SW480 (cell line): ENCODE results near the gene CNIH2.
A peak's percentile ranks its signal among the peaks of the same experiment; 100 is the strongest.
"Not testable (repeated sequence)": the region's sequence is repeated elsewhere in the genome, so short reads cannot be mapped to it uniquely, and the experiment has no call there.

Source experiments
- DNase-seq: peaks from one replicate; pipeline ENCODE4 v3.0.0-alpha.2; 2016; ENCODE audit warnings: low spot score

The CNIH2 gene

GRCh38 chr11:66291706-66292542 lies 13.9 kb downstream of the CNIH2 start, which contains the start of gene TMEM151A:
Gene TMEM151A (plus strand): TSS chr11:66291894. CDS start chr11:66292014, 120 bp downstream.
- DNase-seq, result no peak

GRCh38 chr11:66292543-66293332 lies 14.8 kb downstream of the CNIH2 start:
- no peak for DNase-seq

GRCh38 chr11:66293352-66293751 lies 15.4 kb downstream of the CNIH2 start:
- DNase-seq, result no peak

- DNase-seq, result no peak
These were observed 16.0 kb downstream of the CNIH2 start for GRCh38 chr11:66293777-66294625.

GRCh38 chr11:66294626-66295620 lies 16.9 kb downstream of the CNIH2 start:
- DNase-seq, result no peak

- no peak for DNase-seq
These were observed 19.6 kb downstream of the CNIH2 start for GRCh38 chr11:66297610-66298009.

- DNase-seq, result no peak
These were observed 21.2 kb downstream of the CNIH2 start for GRCh38 chr11:66299186-66299585.

GRCh38 chr11:66302656-66303055 lies 24.7 kb downstream of the CNIH2 start:
- no peak for DNase-seq

GRCh38 chr11:66309475-66309874 lies 31.5 kb downstream of the CNIH2 start:
- no peak for DNase-seq

GRCh38 chr11:66310324-66310723 lies 32.3 kb downstream of the CNIH2 start:
- DNase-seq, result no peak

- DNase-seq, result not testable (repeated sequence)
These were observed 32.9 kb downstream of the CNIH2 start for GRCh38 chr11:66310803-66311440.

GRCh38 chr11:66311470-66311964 lies 33.5 kb downstream of the CNIH2 start:
- no peak for DNase-seq

- DNase-seq, result peak; percentile 95
These were observed 34.1 kb downstream of the CNIH2 start for GRCh38 chr11:66311965-66312548.

GRCh38 chr11:66312549-66313320 lies 34.8 kb downstream of the CNIH2 start:
- peak; percentile 98 for DNase-seq

GRCh38 chr11:66313321-66314185 lies 35.6 kb downstream of the CNIH2 start:
- DNase-seq, result no peak

- DNase-seq, result no peak
These were observed 36.2 kb downstream of the CNIH2 start for GRCh38 chr11:66314186-66314501.

- DNase-seq, result no peak
These were observed 36.9 kb downstream of the CNIH2 start for GRCh38 chr11:66314561-66315497.
